ENCODE results near the gene PEX5L.

GRCh38 chr3:180018543-180018942, 18.2 kb downstream of the PEX5L start:
- no peak for TF ChIP-seq POLR2A (IDR thresholded peaks at IDR 0.05; ENCODE audit: low read length)
- TF ChIP-seq GATA1 (IDR thresholded peaks at IDR 0.05; ENCODE audit: low read depth, low read length) = no peak
